ENCODE data around the gene TTC33.

TTC33 gene

GRCh38 chr5:40606077-40606765 is 149.5 kb downstream of the TTC33 start:
- no peak overlapping the region for H3K9ac ChIP-seq (ENCODE audit: low read length)
- H2AFZ ChIP-seq (ENCODE audit: low read depth, low read length), result no peak overlapping the region
- H3K27ac ChIP-seq (ENCODE audit: low read length), result no peak overlapping the region
- no peaks in the 10 kb centered on the region for H3K79me2 ChIP-seq (ENCODE audit: low read length)
- H3K9me3 ChIP-seq (ENCODE audit: insufficient read depth, low read length), result no peaks in the 10 kb centered on the region
- peaks cover 7% of the 10 kb centered on the region for H3K4me1 ChIP-seq (ENCODE audit: low read length)
- no peaks in the 10 kb centered on the region for H3K36me3 ChIP-seq (replicated peaks; ENCODE audit: low read depth, low read length)
- no peak overlapping the region for H3K4me3 ChIP-seq (ENCODE audit: low read length)
- H4K20me1 ChIP-seq (ENCODE audit: insufficient read depth, low read length), result no peaks in the 10 kb centered on the region
- no peak overlapping the region for H3K4me2 ChIP-seq (ENCODE audit: low read length)
- no peaks in the 10 kb centered on the region for H3K27me3 ChIP-seq (ENCODE audit: low read depth, low read length)
- TF ChIP-seq EZH2phosphoT487 (IDR thresholded peaks at IDR 0.05; ENCODE audit: low read depth), result no peak
- TF ChIP-seq, protein P1, sequence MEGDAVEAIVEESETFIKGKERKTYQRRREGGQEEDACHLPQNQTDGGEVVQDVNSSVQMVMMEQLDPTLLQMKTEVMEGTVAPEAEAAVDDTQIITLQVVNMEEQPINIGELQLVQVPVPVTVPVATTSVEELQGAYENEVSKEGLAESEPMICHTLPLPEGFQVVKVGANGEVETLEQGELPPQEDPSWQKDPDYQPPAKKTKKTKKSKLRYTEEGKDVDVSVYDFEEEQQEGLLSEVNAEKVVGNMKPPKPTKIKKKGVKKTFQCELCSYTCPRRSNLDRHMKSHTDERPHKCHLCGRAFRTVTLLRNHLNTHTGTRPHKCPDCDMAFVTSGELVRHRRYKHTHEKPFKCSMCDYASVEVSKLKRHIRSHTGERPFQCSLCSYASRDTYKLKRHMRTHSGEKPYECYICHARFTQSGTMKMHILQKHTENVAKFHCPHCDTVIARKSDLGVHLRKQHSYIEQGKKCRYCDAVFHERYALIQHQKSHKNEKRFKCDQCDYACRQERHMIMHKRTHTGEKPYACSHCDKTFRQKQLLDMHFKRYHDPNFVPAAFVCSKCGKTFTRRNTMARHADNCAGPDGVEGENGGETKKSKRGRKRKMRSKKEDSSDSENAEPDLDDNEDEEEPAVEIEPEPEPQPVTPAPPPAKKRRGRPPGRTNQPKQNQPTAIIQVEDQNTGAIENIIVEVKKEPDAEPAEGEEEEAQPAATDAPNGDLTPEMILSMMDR (IDR thresholded peaks at IDR 0.05; ENCODE audit: low read depth, low read length), result no peak

DNA sequence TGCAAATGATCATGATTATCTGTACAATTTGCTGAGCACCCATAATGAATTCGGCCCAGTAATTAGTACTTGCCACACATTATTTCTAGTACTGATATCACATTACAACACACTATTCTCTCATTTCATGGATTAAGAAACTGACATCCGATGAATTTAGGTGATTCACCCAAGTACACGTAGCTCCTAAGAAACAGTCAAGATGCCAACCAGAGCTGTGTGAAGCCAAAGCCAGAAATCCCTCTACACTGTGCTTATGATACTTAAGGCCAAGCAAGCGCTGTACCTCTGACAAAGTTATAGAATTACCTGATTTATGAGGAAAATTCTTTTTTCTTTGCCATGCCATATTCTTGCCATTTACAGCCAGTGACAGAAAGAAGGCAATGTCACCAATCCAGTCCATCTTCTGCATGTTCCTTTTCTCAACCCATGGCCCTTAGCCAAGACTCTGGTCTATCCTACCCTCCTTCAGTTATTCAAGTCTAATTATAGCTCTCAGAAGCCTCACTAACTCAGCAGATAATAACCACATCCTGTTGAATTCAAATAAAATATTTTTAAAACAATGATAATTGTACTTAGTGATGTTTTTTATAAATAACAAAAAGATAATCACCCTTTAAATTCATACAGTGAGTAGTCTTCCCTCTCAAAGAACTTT is 150.3 kb downstream of the TTC33 start:
- Histone ChIP-seq H3K36me3 (replicated peaks; ENCODE audit: low read depth, low read length) (no peaks in the 10 kb centered on the region), H2AFZ (ENCODE audit: low read depth, low read length) (no peak overlapping the region), H3K9me3 (ENCODE audit: insufficient read depth, low read length) (no peaks in the 10 kb centered on the region), H3K4me2 (ENCODE audit: low read length) (no peak overlapping the region), H3K4me1 (ENCODE audit: low read length) (peaks cover 8% of the 10 kb centered on the region), H3K79me2 (ENCODE audit: low read length) (no peaks in the 10 kb centered on the region), H4K20me1 (ENCODE audit: insufficient read depth, low read length) (no peaks in the 10 kb centered on the region), H3K9ac (ENCODE audit: low read length) (no peak overlapping the region), H3K27ac (ENCODE audit: low read length) (no peak overlapping the region), H3K27me3 (ENCODE audit: low read depth, low read length) (no peaks in the 10 kb centered on the region), H3K4me3 (ENCODE audit: low read length) (no peak overlapping the region)
- no peak for TF ChIP-seq EZH2phosphoT487 (IDR thresholded peaks at IDR 0.05; ENCODE audit: low read depth)
- TF ChIP-seq, protein P1 (IDR thresholded peaks at IDR 0.05; ENCODE audit: low read depth, low read length), result no peak

DNA sequence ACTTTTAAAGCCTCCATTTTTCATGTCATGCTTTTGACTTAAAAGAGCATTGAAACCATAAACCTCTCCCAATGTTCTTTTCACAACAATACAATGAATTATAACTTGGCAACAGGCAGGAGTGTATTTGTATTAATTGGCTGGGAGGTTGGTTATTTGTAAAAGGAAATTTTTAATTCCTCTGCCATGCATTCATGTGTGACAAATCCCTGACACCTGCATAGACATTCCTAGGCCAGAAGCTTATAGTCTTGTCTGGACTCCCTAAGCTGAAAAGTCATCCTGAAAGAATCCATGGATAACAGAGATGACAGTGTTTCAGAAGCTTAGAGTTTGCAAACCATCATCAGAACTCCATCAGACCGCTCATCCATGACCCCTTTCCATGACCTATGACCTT is 152.4 kb downstream of the TTC33 start:
- Histone ChIP-seq H3K36me3 (replicated peaks; ENCODE audit: low read depth, low read length) (no peaks in the 10 kb centered on the region), H3K9me3 (ENCODE audit: insufficient read depth, low read length) (no peaks in the 10 kb centered on the region), H3K4me2 (ENCODE audit: low read length) (no peak overlapping the region), H3K27ac (ENCODE audit: low read length) (no peak overlapping the region), H2AFZ (ENCODE audit: low read depth, low read length) (no peak overlapping the region), H3K9ac (ENCODE audit: low read length) (no peak overlapping the region), H3K4me1 (ENCODE audit: low read length) (peaks cover 8% of the 10 kb centered on the region), H3K79me2 (ENCODE audit: low read length) (no peaks in the 10 kb centered on the region), H3K4me3 (ENCODE audit: low read length) (no peak overlapping the region), H4K20me1 (ENCODE audit: insufficient read depth, low read length) (no peaks in the 10 kb centered on the region), H3K27me3 (ENCODE audit: low read depth, low read length) (no peaks in the 10 kb centered on the region)
- TF ChIP-seq, protein P1 (IDR thresholded peaks at IDR 0.05; ENCODE audit: low read depth, low read length), result no peak
- TF ChIP-seq EZH2phosphoT487 (IDR thresholded peaks at IDR 0.05; ENCODE audit: low read depth), result no peak

DNA sequence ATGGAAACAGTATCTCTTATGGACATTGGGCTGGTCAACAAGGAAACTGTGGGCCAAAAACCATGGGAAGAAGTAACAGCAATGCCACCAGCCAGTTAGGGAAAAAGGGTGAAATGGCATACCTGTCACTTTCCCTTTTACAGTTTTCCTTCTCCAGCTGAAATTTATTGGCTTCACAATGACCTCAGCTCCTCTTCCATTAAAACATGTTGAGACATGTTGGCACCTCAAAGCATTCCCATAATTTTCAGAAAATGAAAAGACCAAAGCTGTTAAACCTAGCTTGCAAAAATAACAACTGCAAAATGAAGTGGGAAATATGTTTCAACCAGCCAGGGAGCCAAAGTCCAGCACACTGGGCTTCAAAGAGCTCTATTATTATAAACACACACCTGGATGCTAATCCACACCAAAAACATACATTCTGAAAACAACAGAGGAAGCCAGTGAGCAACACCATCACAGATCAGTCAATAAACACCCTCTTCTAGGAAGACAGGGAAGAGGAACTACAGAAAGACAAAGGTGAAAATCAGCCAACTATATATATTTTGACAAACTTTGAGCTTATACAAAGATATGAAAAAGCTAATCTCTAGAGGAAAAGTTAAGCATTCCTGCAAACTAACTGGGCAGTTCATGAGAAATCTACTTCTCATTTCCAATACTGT is 154.4 kb downstream of the TTC33 start:
- Histone ChIP-seq H4K20me1 (ENCODE audit: insufficient read depth, low read length) (no peaks in the 10 kb centered on the region), H3K36me3 (replicated peaks; ENCODE audit: low read depth, low read length) (no peaks in the 10 kb centered on the region), H3K9ac (ENCODE audit: low read length) (no peak overlapping the region), H3K9me3 (ENCODE audit: insufficient read depth, low read length) (no peaks in the 10 kb centered on the region), H3K4me3 (ENCODE audit: low read length) (no peak overlapping the region), H2AFZ (ENCODE audit: low read depth, low read length) (no peak overlapping the region), H3K4me2 (ENCODE audit: low read length) (no peak overlapping the region), H3K27ac (ENCODE audit: low read length) (no peak overlapping the region), H3K4me1 (ENCODE audit: low read length) (peaks cover 8% of the 10 kb centered on the region), H3K27me3 (ENCODE audit: low read depth, low read length) (no peaks in the 10 kb centered on the region), H3K79me2 (ENCODE audit: low read length) (no peaks in the 10 kb centered on the region)
- TF ChIP-seq, protein P1 (IDR thresholded peaks at IDR 0.05; ENCODE audit: low read depth, low read length), result no peak
- TF ChIP-seq EZH2phosphoT487 (IDR thresholded peaks at IDR 0.05; ENCODE audit: low read depth), result no peak

Data from OCI-LY3 (cell line).